Measurements from ENCODE around the gene SF3B6.
"Not testable (repeated sequence)": the region's sequence is repeated elsewhere in the genome, so short reads cannot be mapped to it uniquely, and the experiment has no call there.

Gene SF3B6

GRCh38 chr2:24110660-24111303, 34.7 kb upstream of the SF3B6 start:
- H3F3A ChIP-seq (ENCODE audit: insufficient read depth, low read length): no peaks in the 10 kb centered on the region

GRCh38 chr2:24109431-24109830, 33.3 kb upstream of the SF3B6 start:
- H3K9me2 ChIP-seq (ENCODE audit: low read depth, low read length); H3K9me3 ChIP-seq (ENCODE audit: low read length); H3K4me1 ChIP-seq (ENCODE audit: insufficient read depth, low read length, severe bottlenecking); H3F3A ChIP-seq (ENCODE audit: insufficient read depth, low read length); H3K9ac ChIP-seq (ENCODE audit: low read length); H3K4me3 ChIP-seq (ENCODE audit: low read depth, low read length, poor library complexity, severe bottlenecking); H3K79me2 ChIP-seq (ENCODE audit: insufficient read depth, low read length); H3K36me3 ChIP-seq (ENCODE audit: insufficient read depth, low read length); H2AFZ ChIP-seq (ENCODE audit: low read length); H3K27ac ChIP-seq (ENCODE audit: low read depth, low read length, poor library complexity, severe bottlenecking); H3K27me3 ChIP-seq (ENCODE audit: insufficient read depth, low read length); H3K4me2 ChIP-seq (ENCODE audit: low read length); H4K20me1 ChIP-seq (ENCODE audit: insufficient read depth, low read length): not testable (repeated sequence)

More at GRCh38 chr2:24110660-24111303, 34.7 kb upstream of the SF3B6 start:
- H3K4me1 ChIP-seq (ENCODE audit: insufficient read depth, low read length, severe bottlenecking): no peaks in the 10 kb centered on the region
- no peak overlapping the region for H2AFZ ChIP-seq (ENCODE audit: low read length)
- no peak overlapping the region for H3K9ac ChIP-seq (ENCODE audit: low read length)
- H3K36me3 ChIP-seq (ENCODE audit: insufficient read depth, low read length): no peaks in the 10 kb centered on the region
- H3K79me2 ChIP-seq (ENCODE audit: insufficient read depth, low read length): no peaks in the 10 kb centered on the region
- no peaks in the 10 kb centered on the region for H3K27me3 ChIP-seq (ENCODE audit: insufficient read depth, low read length)
- no peak overlapping the region for H3K4me3 ChIP-seq (ENCODE audit: low read depth, low read length, poor library complexity, severe bottlenecking)
- H3K27ac ChIP-seq (ENCODE audit: low read depth, low read length, poor library complexity, severe bottlenecking): no peak overlapping the region
- no peak for TF ChIP-seq CTCF (IDR thresholded peaks at IDR 0.05; ENCODE audit: low read length)
- no peak for TF ChIP-seq EZH2 (IDR thresholded peaks at IDR 0.05; ENCODE audit: borderline replicate concordance, low read length)
- no peaks in the 10 kb centered on the region for H4K20me1 ChIP-seq (ENCODE audit: insufficient read depth, low read length)
- 0 out of 2 replicates have a peak, but pooled peaks cover 2% of the 10 kb centered on the region for H3K9me3 ChIP-seq (ENCODE audit: low read length)
- H3K4me2 ChIP-seq (ENCODE audit: low read length): no peak overlapping the region
- H3K9me2 ChIP-seq (ENCODE audit: low read depth, low read length): no peaks in the 10 kb centered on the region

DNA sequence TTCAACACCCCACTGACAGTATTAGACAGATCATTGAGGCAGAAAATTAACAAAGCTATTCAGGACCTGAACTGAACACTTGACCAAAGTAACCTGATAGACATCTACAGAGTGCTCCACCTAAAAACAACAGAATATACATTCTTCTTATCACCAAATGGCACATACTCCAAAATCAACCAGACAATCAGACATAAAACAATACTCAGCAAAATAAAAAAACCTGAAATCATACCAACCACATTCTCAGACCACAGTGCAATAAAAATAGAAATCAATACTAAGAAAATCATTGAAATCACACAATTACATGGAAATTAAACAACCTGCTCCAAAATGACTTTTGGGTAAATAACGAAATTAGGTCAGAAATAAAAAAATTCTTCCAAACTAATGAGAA, 31.2 kb upstream of the SF3B6 start:
- Histone ChIP-seq H3K27me3 (ENCODE audit: insufficient read depth, low read length) (no peaks in the 10 kb centered on the region), H3K79me2 (ENCODE audit: insufficient read depth, low read length) (no peaks in the 10 kb centered on the region), H3K4me2 (ENCODE audit: low read length) (no peak overlapping the region), H2AFZ (ENCODE audit: low read length) (no peak overlapping the region), H3F3A (ENCODE audit: insufficient read depth, low read length) (no peaks in the 10 kb centered on the region), H3K27ac (ENCODE audit: low read depth, low read length, poor library complexity, severe bottlenecking) (no peak overlapping the region), H3K9me3 (ENCODE audit: low read length) (0 out of 2 replicates have a peak, but pooled peaks cover 2% of the 10 kb centered on the region), H3K36me3 (ENCODE audit: insufficient read depth, low read length) (no peaks in the 10 kb centered on the region), H3K4me3 (ENCODE audit: low read depth, low read length, poor library complexity, severe bottlenecking) (no peak overlapping the region), H3K9ac (ENCODE audit: low read length) (no peak overlapping the region), H4K20me1 (ENCODE audit: insufficient read depth, low read length) (no peaks in the 10 kb centered on the region), H3K4me1 (ENCODE audit: insufficient read depth, low read length, severe bottlenecking) (no peaks in the 10 kb centered on the region), H3K9me2 (ENCODE audit: low read depth, low read length) (no peaks in the 10 kb centered on the region)
- TF ChIP-seq EZH2 (IDR thresholded peaks at IDR 0.05; ENCODE audit: borderline replicate concordance, low read length): no peak
- TF ChIP-seq CTCF (IDR thresholded peaks at IDR 0.05; ENCODE audit: low read length): no peak

- Histone ChIP-seq H3K27me3 (ENCODE audit: insufficient read depth, low read length) (no peaks in the 10 kb centered on the region), H3K9me2 (ENCODE audit: low read depth, low read length) (no peaks in the 10 kb centered on the region), H3K9me3 (ENCODE audit: low read length) (0 out of 2 replicates have a peak, but pooled peaks cover 2% of the 10 kb centered on the region), H3K4me2 (ENCODE audit: low read length) (no peak overlapping the region), H3K4me3 (ENCODE audit: low read depth, low read length, poor library complexity, severe bottlenecking) (no peak overlapping the region), H3K4me1 (ENCODE audit: insufficient read depth, low read length, severe bottlenecking) (no peaks in the 10 kb centered on the region), H3K36me3 (ENCODE audit: insufficient read depth, low read length) (no peaks in the 10 kb centered on the region), H3F3A (ENCODE audit: insufficient read depth, low read length) (no peaks in the 10 kb centered on the region), H2AFZ (ENCODE audit: low read length) (no peak overlapping the region), H3K79me2 (ENCODE audit: insufficient read depth, low read length) (no peaks in the 10 kb centered on the region), H3K27ac (ENCODE audit: low read depth, low read length, poor library complexity, severe bottlenecking) (no peak overlapping the region), H4K20me1 (ENCODE audit: insufficient read depth, low read length) (no peaks in the 10 kb centered on the region), H3K9ac (ENCODE audit: low read length) (no peak overlapping the region)
- TF ChIP-seq EZH2 (IDR thresholded peaks at IDR 0.05; ENCODE audit: borderline replicate concordance, low read length): no peak
- no peak for TF ChIP-seq CTCF (IDR thresholded peaks at IDR 0.05; ENCODE audit: low read length)
Measured at GRCh38 chr2:24106786-24107185, 30.7 kb upstream of the SF3B6 start.

Measured in OCI-LY1 (cell line).